Keratinocyte (primary cell): ENCODE data around the gene NGFR.

Source experiments
- CTCF ChIP-seq, 3 experiments: IDR thresholded peaks in 1 of 3; conservative IDR thresholded peaks in 1 of 3; optimal IDR thresholded peaks in 1 of 3; 2 replicates in 2 of 3; 3 replicates in 1 of 3; pipeline versions ENCODE3 to v1.5.1; 2011; ENCODE audit warnings: low read length in 3 of 3, mild to moderate bottlenecking in 3 of 3, moderate library complexity in 2 of 3, control low read depth in 1 of 3, inconsistent platforms in 1 of 3; ENCODE audit not compliant: insufficient read depth in 2 of 3; ENCODE audit errors: extremely low read depth in 1 of 3
- EZH2 ChIP-seq: IDR thresholded peaks from one replicate; pipeline ENCODE4 v1.6.1; 2012; ENCODE audit warnings: inconsistent platforms, mild to moderate bottlenecking, low read length, moderate library complexity

GRCh38 chr17:49554694-49555494 is 59.8 kb downstream of the NGFR start:
- TF ChIP-seq CTCF (optimal IDR thresholded peaks at IDR 0.05 in 1 of 3, IDR thresholded peaks at IDR 0.05 in 1 of 3, conservative IDR thresholded peaks at IDR 0.05 in 1 of 3; ENCODE audit: extremely low read depth in 1 of 3, insufficient read depth in 2 of 3, low read length in 3 of 3) (no peak), EZH2 (no peak)
